GM18907 (cell line): ENCODE data around the gene DUSP3.

Source experiments
- ATAC-seq: cut with Tn5 transposase; IDR thresholded peaks from one replicate; pipeline ENCODE4 v1.9.1; 2021; ENCODE audit warnings: mild to moderate bottlenecking, moderate library complexity; ENCODE audit not compliant: unreplicated experiment

Gene DUSP3

GRCh38 chr17:43778337-43779144 lies at the start of gene DUSP3:
Gene DUSP3, minus strand, starts transcription at chr17:43778977. Its CDS starts 53 bp downstream, at chr17:43778924.
- peak; percentile 79 for ATAC-seq

DNA sequence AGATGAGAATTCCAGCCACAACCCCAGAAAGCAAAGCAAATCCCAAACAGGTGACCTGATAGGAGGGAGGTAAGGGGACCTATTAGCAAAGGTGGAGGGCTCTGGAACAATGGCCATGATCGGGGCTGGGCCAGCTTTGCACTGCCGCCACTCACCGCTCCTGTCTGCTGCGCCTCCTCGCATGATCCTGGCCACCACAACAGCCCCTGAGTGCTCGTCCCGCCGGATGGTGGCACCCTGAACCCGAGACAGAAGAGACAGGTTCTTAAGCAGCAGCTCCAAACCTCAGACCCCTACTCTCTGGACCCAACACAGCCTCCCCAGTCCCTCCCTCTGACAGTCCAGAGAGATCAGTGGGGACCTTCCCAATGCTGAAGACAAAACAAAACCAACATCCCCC lies 48.8 kb upstream of the DUSP3 start:
- no peak for ATAC-seq

- ATAC-seq, result no peak
These were observed 47.4 kb upstream of the DUSP3 start for GRCh38 chr17:43826206-43826605.

- no peak for ATAC-seq
These were observed 46.8 kb upstream of the DUSP3 start for GRCh38 chr17:43825567-43825966.

GRCh38 chr17:43823350-43824084 lies 44.7 kb upstream of the DUSP3 start:
- no peak for ATAC-seq

- no peak for ATAC-seq
These were observed 43.9 kb upstream of the DUSP3 start for GRCh38 chr17:43822570-43823190.

DNA sequence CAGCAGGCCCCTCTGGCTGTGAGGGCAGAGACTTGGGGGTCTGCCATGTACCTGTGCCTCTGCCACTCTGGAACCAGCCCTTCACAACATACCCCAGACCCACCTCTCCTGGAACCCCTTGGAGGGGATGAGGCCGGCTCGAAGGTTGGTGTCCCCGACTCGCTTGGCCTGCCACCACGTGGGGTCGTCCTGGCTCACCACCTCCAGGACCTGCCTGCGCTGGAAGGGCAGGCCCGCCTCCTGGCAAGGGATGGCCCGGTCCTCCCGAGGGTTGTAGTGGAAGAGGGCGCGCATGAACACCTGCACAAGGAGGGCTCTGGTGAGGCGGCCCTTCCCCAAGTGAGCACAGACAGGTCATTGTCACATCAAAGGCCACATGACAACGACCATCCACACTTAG lies 42.0 kb upstream of the DUSP3 start:
- ATAC-seq, result no peak

- no peak for ATAC-seq
These were observed 40.2 kb upstream of the DUSP3 start for GRCh38 chr17:43818966-43819365.

GRCh38 chr17:43817826-43818225 lies 39.0 kb upstream of the DUSP3 start:
- no peak for ATAC-seq

- no peak for ATAC-seq
These were observed 37.9 kb upstream of the DUSP3 start for GRCh38 chr17:43816336-43817320.

GRCh38 chr17:43814714-43815113 lies 35.9 kb upstream of the DUSP3 start:
- no peak for ATAC-seq

DNA sequence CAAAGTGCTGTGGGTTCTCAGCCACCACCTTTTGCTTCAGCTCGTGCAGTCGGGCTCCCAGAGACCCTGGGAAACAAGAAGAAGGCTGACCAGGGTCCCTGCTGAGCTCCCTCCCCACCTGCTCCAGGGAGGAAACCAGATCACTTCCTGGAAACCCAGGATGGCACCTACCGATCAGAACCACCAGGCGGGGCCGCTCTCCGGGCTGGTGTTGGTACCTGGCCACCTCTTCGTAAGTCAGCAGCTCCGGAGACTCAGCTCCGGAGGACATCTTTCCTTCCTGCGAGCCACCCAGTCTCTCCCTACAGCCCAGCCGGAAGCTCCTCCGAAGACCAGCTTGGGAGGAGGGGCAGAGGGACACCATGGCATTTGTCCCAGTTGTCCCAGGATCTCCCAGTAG lies 35.2 kb upstream of the DUSP3 start:
- no peak for ATAC-seq

- ATAC-seq, result no peak
These were observed 34.6 kb upstream of the DUSP3 start for GRCh38 chr17:43813386-43813785.

- no peak for ATAC-seq
These were observed 33.9 kb upstream of the DUSP3 start for GRCh38 chr17:43812396-43813265.

DNA sequence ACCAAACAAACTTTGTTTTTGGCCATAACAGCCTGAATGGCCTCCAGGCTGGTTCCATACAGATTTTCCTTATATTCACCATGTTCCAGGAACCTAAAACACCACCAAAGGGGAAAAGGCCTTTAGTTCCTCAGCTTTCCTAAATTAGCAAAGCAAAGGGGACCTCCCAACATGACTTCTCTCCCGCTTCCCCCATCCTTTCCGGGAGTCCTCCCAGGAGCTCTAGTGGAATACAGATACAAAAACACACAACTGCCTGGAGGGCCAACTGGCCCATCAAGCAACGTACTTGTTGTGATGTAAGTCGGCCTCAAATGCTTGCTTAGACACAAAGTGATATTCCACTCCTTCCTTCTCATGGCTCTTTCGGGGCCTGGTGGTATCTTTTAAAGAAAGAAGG lies 32.0 kb upstream of the DUSP3 start:
- no peak for ATAC-seq

DNA sequence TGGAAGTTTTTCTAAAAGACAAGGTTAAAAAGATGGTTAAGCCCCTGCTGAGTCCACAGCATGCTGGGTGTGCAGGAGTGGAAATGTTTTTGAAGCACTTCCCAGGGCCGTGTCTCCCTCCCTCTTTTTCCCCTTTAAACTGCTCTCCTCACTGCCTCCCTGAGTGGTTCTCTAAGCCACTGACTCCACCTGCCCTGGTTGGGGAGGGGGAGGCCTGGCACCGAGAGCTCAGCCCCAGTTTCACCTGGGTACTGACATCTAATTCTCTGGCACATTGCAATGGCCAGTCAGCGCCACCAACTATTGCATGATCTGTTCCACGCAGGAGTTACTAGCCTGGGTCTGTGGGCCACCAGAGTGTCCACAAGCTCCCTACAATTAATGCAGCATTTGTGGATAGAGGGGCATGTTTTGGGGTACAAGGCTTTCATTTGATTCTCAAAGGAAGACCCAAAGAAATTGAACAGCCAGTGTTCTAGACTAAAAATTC lies 31.5 kb upstream of the DUSP3 start:
- no peak for ATAC-seq

DNA sequence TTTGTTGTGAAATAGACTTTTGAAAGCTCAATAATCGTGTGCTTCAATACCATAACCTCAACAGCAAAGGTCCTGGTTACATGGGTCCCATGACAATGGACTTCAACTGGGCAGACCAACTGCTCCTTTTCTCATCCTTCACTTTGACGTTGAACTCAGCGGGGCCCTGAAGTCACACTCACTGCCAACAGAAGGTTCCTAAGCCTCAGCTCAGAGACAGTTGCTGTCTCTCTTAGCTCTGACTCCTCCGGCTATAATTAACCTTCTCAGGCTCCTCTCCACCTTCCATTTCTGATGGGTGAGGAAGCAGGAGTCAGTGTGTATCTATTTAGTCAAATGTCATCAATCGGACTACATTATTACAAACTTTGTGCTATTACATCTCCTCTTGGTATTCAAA lies 30.3 kb upstream of the DUSP3 start:
- ATAC-seq, result no peak

GRCh38 chr17:43808076-43808475 lies 29.3 kb upstream of the DUSP3 start:
- no peak for ATAC-seq

DNA sequence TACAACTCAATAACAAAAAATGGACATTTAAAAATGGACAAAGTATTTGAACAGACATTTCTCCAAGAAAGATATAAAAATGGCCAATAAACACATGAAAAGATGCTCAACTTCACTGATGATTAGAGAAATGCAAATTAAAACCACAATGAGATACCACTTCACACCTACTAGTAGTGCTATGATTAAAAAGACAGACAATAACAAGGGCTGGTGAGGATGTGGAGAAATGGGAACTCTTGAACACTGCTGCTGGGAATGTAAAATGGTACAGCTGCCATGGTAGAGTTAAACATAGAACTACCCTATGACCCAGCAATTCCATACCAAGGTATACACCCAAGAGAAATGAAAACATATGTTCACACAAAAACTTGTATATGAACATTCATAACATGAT lies 26.3 kb upstream of the DUSP3 start:
- no peak for ATAC-seq

- no peak for ATAC-seq
These were observed 25.0 kb upstream of the DUSP3 start for GRCh38 chr17:43803758-43804157.
